IPS-NIHi7 (cell line): ENCODE data around the gene SDHAF3.
"Not testable (repeated sequence)": the region's sequence is repeated elsewhere in the genome, so short reads cannot be mapped to it uniquely, and the experiment has no call there.

Experiments
- DNase-seq: peaks from one replicate; pipeline ENCODE4 v3.0.0; 2012; ENCODE audit warnings: mixed read lengths; ENCODE audit errors: extremely low spot score

The SDHAF3 gene

GRCh38 chr7:97123115-97123514, 5.6 kb downstream of the SDHAF3 start:
- DNase-seq, result not testable (repeated sequence)

GRCh38 chr7:97126483-97127171, 9.1 kb downstream of the SDHAF3 start:
- peak; percentile 32 for DNase-seq

- DNase-seq, result no peak
Observed at GRCh38 chr7:97128736-97129135, 11.2 kb downstream of the SDHAF3 start.

- DNase-seq, result no peak
Observed at GRCh38 chr7:97130417-97131139, 13.1 kb downstream of the SDHAF3 start.

- no peak for DNase-seq
Observed at GRCh38 chr7:97133159-97133558, 15.7 kb downstream of the SDHAF3 start.

- no peak for DNase-seq
Observed at GRCh38 chr7:97138830-97139229, 21.3 kb downstream of the SDHAF3 start.

- no peak for DNase-seq
Observed at GRCh38 chr7:97145068-97145467, 27.6 kb downstream of the SDHAF3 start.

GRCh38 chr7:97149843-97150242, 32.3 kb downstream of the SDHAF3 start:
- no peak for DNase-seq

GRCh38 chr7:97155897-97156418, 38.5 kb downstream of the SDHAF3 start:
- no peak for DNase-seq

GRCh38 chr7:97159984-97160383, 42.5 kb downstream of the SDHAF3 start:
- not testable (repeated sequence) for DNase-seq

GRCh38 chr7:97161609-97162008, 44.1 kb downstream of the SDHAF3 start:
- not testable (repeated sequence) for DNase-seq

GRCh38 chr7:97166308-97166707, 48.8 kb downstream of the SDHAF3 start:
- DNase-seq, result no peak

GRCh38 chr7:97167176-97167575, 49.7 kb downstream of the SDHAF3 start:
- DNase-seq, result no peak

- no peak for DNase-seq
Observed at GRCh38 chr7:97167749-97168148, 50.3 kb downstream of the SDHAF3 start.

GRCh38 chr7:97174303-97174702, 56.8 kb downstream of the SDHAF3 start:
- no peak for DNase-seq

GRCh38 chr7:97179454-97180104, 62.1 kb downstream of the SDHAF3 start:
- peak; percentile 74 for DNase-seq

GRCh38 chr7:97187067-97187466, 69.6 kb downstream of the SDHAF3 start:
- DNase-seq, result no peak

GRCh38 chr7:97196174-97196573, 78.7 kb downstream of the SDHAF3 start:
- not testable (repeated sequence) for DNase-seq

- DNase-seq, result no peak
Observed at GRCh38 chr7:97198596-97198995, 81.1 kb downstream of the SDHAF3 start.

- no peak for DNase-seq
Observed at GRCh38 chr7:97200018-97200417, 82.5 kb downstream of the SDHAF3 start.

GRCh38 chr7:97203957-97204356, 86.5 kb downstream of the SDHAF3 start:
- DNase-seq, result no peak

- no peak for DNase-seq
Observed at GRCh38 chr7:97204821-97205220, 87.3 kb downstream of the SDHAF3 start.

- no peak for DNase-seq
Observed at GRCh38 chr7:97215556-97215955, 98.1 kb downstream of the SDHAF3 start.
